Measurements from ENCODE around the gene FBXL20.
"Not testable (repeated sequence)": the region's sequence is repeated elsewhere in the genome, so short reads cannot be mapped to it uniquely, and the experiment has no call there.

The FBXL20 gene

DNA sequence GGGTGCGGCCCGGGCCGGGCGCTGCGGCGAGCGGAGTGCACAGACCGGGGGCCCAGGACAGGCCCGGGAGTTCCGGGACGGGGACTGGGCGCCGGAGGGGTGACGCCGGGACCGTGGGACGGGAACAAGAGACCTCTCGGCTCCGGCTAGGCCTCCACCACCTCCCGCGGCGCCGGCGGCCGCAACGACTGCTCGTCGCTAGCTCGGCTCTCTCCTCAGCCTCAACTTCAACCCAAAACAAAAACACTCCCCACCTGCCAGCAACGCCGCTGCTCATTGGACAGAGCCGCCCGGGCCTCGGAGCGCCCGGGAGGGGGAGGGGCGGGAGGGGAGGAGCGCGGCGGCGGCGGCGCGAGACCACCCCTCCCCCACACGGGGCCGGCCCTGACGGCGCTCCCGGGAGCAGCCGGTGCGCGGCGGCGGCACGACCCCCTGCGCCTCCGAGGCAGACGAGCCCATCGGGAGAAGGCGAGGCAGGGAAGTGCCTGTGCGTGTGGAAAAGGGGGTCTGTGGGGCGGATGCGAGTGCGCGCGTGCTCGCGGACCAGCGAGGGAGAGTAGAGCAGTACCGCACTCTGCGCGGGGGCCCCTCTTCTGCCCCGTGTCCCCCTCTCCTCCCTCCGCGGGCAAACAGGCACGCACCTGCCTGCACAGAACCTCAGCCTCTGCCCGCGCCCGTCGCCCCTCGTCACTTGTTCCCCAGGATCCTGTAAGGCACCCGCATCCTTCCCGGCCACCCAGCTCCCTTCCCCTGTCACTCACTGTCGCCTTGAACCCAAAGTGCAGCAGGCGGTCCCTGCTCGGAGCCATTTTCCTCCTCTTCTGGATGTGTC is at the start of gene FBXL20:
Gene FBXL20, minus strand, starts transcription at position 215 of the 832 bp plus-strand sequence. CDS start 224 bp downstream, outside the sequence.
- peak; percentile 81 for DNase-seq

DNA sequence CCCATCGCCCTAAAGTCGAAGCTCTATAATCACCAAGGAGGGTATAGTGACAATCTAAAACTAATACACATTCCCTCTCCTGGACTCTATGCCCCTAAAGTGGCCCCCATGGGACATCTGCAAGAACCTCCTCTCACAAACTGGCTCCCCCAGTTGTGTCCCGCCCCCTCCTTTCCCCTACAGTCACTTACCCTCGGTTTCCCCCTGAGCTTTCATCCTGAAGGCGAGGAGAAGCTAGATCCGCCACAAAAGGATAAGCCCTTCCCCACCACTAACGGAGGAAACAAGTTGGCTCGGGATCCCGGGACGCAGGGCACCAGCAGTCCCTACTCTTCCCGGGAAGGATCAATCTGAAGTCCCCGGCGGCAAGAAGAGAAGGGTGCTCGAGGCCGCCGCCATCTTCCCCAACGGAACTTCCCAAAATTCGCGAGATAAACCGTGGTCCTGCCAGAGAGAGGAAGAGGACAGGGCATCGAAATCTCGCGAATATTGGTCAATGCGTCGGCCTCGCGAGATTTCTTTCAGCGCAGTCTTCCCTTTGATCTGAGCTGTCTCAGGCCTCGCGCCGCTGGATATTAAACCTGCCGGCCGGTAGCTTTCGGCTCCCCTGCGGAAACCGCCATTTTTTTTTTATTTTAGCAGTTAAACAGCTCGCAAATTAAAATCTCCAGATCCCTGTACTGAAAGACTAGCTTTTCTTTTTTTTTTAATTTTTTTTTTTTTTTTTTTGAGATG is 49.6 kb upstream of the FBXL20 start, which contains the start of gene MED1:
Gene MED1, minus strand, starts transcription at position 417 of the 735 bp plus-strand sequence. Its CDS starts 201 bp downstream, at position 216.
- peak; percentile 99 for DNase-seq

- no peak for DNase-seq
Measured at GRCh38 chr17:39450051-39450450, 48.6 kb upstream of the FBXL20 start.

DNA sequence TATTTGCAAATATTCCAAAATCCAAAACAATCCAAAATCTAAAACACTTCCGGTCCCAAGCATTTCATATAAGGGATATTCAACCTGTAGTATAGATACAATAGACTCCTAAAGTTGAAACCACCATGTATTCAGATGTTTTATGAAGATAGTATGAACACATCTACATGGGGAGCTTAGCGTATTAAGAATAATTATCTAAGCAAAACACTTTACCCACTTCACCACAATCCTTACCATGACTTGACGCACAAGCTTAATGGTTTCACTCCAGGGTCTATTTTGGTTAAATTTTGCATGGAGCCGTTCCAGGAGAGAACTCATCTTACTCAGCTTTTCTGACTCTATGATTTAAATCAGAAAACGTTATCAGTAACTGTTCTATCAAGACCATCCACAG is 46.1 kb upstream of the FBXL20 start:
- no peak for DNase-seq

DNA sequence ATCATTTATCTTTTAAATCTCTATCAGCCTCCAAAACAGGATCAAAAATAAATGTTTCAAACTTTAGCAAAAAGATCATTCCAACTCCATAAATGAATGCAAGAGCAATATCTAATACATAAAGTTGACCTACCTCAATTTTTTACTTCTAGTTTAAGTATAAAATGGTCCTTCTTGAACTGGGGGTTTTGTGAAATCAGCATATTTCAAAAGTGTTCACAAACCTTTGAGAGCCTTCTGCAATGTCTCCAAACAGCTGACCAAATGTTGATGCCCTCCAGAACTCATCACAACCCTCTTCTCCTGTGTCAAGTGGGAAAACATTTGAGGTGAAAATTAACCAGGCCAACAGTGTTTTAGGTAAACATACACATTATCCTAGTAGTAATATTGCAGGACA is 41.9 kb upstream of the FBXL20 start:
- DNase-seq, result no peak

GRCh38 chr17:39439868-39440267 is 38.4 kb upstream of the FBXL20 start:
- DNase-seq, result not testable (repeated sequence)

DNA sequence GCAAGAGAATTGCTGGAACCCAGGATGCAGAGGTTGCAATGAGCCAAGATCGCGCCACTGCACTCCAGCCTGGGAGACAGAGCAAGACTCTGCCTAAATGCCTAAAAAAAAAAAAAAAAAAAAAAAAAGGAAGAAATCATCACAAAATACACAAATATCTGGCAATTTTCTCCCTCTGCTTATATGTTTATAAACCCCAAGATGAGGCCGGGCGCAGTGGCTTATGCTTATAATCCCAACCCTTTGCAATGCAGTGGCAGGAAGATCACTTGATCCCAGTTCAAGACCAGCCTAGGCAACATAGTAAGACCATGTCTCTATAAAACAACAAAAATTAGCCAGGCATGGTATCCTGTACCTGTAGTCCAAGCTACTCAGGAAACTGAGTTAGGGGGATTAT is 28.2 kb upstream of the FBXL20 start:
- no peak for DNase-seq

DNA sequence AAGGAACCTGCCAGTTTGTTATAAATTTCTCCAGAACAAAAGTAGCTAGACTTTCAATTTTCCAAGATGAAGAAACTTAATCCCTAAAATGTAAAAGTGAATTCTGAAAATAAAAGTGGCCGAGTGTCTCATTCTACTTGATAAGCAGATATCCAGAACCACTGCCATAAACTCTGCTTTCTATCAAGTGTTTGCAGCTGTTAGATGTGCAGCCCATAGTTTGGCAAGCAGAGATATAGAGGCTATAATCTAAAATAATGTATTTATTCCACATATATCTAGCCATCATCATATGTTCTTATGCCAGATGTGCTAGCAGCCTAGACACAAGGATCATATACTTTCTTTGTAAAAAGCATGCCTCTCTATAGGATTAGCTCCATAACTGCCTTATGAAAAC is 14.7 kb upstream of the FBXL20 start:
- DNase-seq, result no peak

DNA sequence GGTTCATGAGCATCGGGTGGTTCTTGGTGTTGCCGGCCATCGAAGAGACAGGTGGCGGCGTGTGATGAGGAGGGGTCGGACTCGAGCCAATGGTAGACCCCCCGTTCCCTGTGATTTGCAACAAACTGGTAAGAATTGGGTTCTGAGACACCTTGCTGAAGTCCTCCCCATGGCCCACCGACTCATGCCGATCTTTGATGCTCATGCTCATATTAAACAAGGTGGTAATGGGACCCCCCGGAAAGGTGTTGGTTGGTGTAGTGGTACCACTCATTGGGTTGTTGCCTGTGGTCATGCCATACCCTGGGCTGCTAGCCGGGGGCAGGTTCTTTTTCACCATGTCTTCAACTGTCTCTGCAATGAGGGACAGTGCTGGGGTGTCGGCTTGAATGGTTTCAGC is 8.9 kb upstream of the FBXL20 start:
- DNase-seq, result no peak

DNA sequence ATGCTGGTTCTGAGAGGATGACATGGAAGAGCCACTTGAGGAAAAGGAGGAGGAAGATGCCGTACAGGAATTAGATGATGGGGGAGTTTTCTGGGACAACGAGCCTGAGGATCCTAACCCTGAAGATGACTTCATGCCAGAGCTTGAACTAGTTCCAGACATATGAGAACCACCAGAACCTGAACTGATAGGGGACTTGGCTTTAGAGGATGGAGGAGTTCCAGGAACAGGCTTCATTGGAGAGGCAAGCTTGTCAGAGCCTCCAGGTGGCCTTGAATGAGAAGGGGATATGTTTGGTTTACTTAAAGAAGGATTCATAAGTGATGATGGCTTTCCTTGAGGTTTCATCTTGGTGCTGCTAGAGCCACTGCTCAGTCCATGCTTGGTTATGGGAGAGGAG is 6.9 kb upstream of the FBXL20 start:
- no peak for DNase-seq

GRCh38 chr17:39406951-39407350 is 5.5 kb upstream of the FBXL20 start:
- DNase-seq, result no peak

GRCh38 chr17:39405436-39405835 is 4.0 kb upstream of the FBXL20 start:
- no peak for DNase-seq

- no peak for DNase-seq
Measured at GRCh38 chr17:39404542-39405378, 3.3 kb upstream of the FBXL20 start.

GRCh38 chr17:39402890-39403605 is 1.6 kb upstream of the FBXL20 start:
- no peak for DNase-seq

DNA sequence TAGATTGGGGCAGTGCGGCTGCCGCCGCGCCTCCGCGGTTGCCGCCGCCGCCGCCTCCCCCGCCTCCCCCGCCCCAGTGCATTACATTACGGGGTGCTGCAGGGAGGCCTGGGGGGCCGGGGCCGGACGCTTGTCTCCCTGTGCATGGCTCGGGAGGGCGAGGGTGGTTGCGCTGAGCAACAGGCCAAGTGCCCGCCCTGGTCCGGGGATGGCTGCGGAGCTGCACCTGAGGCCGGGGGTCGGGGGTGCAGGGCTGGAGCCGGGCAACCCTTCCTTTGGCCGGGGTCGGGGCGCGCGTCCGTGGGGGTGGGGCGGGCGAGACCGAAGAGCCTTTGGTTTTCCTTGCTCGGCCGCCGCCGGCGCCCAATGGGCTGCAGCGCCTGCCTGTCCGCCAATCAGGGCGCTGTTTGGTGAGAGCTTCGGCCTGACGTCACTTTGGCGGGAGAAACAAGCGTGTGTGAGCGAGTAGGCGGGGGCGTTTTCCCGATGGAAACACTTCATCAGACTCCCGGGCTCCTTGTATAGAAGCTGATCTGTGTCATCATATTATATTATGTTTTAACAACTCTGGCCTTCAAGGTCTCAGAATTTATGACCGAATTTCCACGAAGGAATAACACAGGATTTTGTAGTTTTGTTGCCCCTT is 941 bp upstream of the FBXL20 start:
- peak; percentile 91 for DNase-seq

GRCh38 chr17:39400547-39401411 is 647 bp downstream of the FBXL20 start:
- DNase-seq, result no peak

GRCh38 chr17:39399791-39400190 is 1.6 kb downstream of the FBXL20 start:
- DNase-seq, result no peak

DNA sequence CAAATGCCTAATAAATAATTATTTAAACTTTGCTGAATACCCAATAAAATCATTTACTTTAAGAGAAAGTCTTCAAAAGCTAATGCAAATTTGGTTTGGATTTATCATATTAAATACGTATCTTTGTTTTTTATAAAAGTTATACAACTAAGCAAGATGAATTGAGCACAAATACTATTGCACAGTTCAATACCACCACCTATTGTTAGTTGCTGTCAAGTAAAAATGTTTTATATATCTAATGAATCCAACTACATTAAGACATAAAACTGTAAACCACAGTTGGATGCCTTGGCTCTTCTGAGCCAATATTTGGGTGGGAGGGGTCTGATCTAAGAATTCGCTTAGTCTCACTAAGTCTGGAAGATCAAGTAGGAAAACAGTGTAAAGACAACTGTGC is 7.7 kb downstream of the FBXL20 start:
- no peak for DNase-seq

- DNase-seq, result no peak
Measured at GRCh38 chr17:39391448-39391847, 10.0 kb downstream of the FBXL20 start.

- no peak for DNase-seq
Measured at GRCh38 chr17:39385040-39385439, 16.4 kb downstream of the FBXL20 start.

DNA sequence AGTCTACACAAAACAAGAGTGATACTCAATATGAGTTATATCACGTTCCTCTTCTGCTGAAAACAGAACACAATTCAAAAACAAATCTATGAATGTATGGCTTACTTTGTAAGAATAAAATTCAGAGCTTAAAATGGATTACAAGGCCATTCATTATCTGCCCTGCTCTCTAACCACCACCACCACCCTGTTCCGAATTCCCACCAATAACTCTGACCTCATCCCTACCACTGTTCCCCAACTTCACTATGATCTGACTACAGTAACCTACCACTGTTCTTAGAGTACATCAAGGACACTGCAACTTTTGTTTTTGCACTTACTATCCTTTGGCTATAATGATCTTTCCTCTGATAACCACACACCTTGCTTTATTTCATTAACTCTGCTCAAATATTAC is 21.3 kb downstream of the FBXL20 start:
- DNase-seq, result no peak
